ENCODE results near the gene FGFBP1.

DNA sequence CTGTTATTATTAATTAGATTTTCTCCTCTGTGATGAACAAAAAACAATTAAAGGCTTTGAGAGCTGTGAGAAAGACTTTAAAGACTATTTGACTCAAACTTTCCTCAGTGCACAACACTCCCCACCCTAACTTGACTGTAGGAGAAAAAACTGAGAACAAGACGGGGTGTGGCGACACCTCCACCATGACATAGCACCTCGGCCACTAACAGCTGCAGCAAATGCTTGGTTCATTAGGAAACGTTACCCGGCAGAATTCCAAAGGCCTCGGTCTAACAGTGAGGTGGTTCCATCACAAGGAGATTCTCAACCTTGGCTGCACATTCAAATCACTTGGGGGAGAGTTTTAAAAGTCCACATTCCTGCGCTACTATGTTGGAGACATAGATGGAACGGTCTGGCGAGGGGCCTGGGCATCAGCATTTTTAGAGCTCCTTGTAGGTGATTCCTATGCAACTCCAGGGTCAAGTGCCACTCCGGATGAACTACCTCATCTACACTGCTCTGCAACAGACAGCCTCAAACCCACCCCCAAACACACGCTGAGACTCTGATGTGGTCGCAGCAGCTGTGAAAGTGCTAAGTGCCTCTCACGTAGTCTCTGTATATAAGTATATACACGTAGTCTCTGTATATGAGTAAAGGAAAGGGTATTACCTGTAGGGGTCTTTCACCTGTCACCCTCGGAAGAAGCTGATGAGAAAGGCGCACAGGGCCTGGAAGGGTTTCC, 23.4 kb upstream of the FGFBP1 start:
- TF ChIP-seq, protein P1, sequence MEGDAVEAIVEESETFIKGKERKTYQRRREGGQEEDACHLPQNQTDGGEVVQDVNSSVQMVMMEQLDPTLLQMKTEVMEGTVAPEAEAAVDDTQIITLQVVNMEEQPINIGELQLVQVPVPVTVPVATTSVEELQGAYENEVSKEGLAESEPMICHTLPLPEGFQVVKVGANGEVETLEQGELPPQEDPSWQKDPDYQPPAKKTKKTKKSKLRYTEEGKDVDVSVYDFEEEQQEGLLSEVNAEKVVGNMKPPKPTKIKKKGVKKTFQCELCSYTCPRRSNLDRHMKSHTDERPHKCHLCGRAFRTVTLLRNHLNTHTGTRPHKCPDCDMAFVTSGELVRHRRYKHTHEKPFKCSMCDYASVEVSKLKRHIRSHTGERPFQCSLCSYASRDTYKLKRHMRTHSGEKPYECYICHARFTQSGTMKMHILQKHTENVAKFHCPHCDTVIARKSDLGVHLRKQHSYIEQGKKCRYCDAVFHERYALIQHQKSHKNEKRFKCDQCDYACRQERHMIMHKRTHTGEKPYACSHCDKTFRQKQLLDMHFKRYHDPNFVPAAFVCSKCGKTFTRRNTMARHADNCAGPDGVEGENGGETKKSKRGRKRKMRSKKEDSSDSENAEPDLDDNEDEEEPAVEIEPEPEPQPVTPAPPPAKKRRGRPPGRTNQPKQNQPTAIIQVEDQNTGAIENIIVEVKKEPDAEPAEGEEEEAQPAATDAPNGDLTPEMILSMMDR (IDR thresholded peaks at IDR 0.05) = no peak
- TF ChIP-seq EP300 (IDR thresholded peaks at IDR 0.05) = no peak
- TF ChIP-seq POLR2A (IDR thresholded peaks at IDR 0.05) = no peak

All from gastroesophageal sphincter (tissue), 3 donors.